ENCODE data around the gene MACROD1. TPM values are rescaled to one million over a fixed set of nuclear protein-coding genes. Genes with fewer than 3 reads are reported as not detected.

MACROD1 gene
- total and polyA plus RNA-seq, 2 experiments from 2014 or later, result 21.2 to 29.8 TPM

DNA sequence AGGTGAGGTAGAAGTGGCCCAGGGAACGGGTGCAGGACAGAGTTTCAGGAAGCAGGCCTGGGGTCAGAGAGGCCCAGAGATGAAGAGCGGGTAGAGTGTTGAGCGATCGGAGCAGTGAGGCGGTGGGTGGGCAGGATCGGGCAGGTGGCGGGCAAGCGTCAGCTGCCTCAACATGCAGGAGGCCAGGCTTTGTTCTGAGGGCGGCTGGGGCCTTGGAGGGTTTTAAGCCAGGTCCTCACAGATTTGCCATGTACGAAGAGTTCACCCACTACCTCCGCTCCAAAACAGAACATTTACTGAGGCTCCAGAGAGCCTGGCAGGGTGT is 100.8 kb downstream of the MACROD1 start:
- Histone ChIP-seq H3K36me3 (replicated peaks; ENCODE audit: insufficient read depth, low read depth) (no peaks in the 10 kb centered on the region), H3K4me2 (no peak overlapping the region), H3K27me3 (peaks cover 7% of the 10 kb centered on the region), H3K27ac (no peak overlapping the region), H3K9me3 (ENCODE audit: low read depth) (no peaks in the 10 kb centered on the region), H3K79me2 (no peaks in the 10 kb centered on the region), H3K4me3 (no peak overlapping the region), H4K20me1 (ENCODE audit: insufficient read depth, poor library complexity, severe bottlenecking) (no peaks in the 10 kb centered on the region), H3K4me1 (ENCODE audit: insufficient read depth) (peaks cover 31% of the 10 kb centered on the region), H2AFZ (no peak overlapping the region), H3K9me2 (replicated peaks; ENCODE audit: insufficient read depth) (no peaks in the 10 kb centered on the region)
- DNase-seq (ENCODE audit: low spot score), result no peak
- over 99% methylated on average over 11 of the region's 11 CpGs for WGBS (ENCODE audit: low lambda C conversion rate, missing lambda C conversion rate)
- TF ChIP-seq EZH2phosphoT487 (IDR thresholded peaks at IDR 0.05; ENCODE audit: low read depth, severe bottlenecking, unreplicated experiment), result no peak
- no peak for TF ChIP-seq EZH2 (IDR thresholded peaks at IDR 0.05; ENCODE audit: borderline replicate concordance)
- TF ChIP-seq, protein P1, sequence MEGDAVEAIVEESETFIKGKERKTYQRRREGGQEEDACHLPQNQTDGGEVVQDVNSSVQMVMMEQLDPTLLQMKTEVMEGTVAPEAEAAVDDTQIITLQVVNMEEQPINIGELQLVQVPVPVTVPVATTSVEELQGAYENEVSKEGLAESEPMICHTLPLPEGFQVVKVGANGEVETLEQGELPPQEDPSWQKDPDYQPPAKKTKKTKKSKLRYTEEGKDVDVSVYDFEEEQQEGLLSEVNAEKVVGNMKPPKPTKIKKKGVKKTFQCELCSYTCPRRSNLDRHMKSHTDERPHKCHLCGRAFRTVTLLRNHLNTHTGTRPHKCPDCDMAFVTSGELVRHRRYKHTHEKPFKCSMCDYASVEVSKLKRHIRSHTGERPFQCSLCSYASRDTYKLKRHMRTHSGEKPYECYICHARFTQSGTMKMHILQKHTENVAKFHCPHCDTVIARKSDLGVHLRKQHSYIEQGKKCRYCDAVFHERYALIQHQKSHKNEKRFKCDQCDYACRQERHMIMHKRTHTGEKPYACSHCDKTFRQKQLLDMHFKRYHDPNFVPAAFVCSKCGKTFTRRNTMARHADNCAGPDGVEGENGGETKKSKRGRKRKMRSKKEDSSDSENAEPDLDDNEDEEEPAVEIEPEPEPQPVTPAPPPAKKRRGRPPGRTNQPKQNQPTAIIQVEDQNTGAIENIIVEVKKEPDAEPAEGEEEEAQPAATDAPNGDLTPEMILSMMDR (IDR thresholded peaks at IDR 0.05; ENCODE audit: poor library complexity), result no peak

DNA sequence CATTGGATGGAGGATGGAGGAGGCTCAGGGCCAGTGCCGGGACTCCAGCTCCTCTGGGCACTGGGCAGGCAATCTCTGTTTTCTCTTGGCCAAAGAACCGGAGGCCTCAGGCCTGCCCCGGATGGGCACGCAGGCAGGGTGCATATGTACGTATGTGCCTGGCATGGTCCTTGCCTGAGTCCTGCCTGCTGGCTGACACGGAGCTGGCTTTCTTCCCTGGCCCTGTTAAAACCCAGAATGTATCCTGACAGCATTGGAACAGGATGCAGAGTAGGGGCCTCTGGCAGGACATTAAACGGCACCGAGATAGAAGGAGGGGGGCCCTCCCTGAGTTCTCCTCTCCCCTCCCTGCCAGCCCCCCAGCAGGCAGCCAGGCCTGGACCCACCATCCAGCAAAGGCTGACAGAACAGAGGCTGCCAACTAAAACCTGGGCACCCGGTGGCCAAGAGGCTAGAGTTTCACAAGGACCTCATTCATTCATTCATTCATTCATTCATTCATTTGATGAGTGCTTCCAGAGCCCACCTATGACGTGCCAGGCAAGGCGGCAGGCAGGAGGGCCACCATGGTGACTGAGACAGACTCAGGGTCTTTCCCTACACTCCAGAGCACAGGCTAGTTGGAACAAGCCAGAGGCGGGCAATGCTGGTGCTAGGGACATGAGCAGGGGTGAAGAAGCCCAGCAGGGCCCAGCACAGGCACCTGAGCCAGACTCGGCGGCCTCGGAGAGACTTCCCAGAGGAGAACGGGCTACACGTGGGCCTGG is 101.4 kb downstream of the MACROD1 start:
- H4K20me1 ChIP-seq (ENCODE audit: insufficient read depth, poor library complexity, severe bottlenecking), result no peaks in the 10 kb centered on the region
- no peaks in the 10 kb centered on the region for H3K36me3 ChIP-seq (replicated peaks; ENCODE audit: insufficient read depth, low read depth)
- TF ChIP-seq, protein P1 (IDR thresholded peaks at IDR 0.05; ENCODE audit: poor library complexity), result no peak
- TF ChIP-seq EZH2phosphoT487 (IDR thresholded peaks at IDR 0.05; ENCODE audit: low read depth, severe bottlenecking, unreplicated experiment), result no peak
- TF ChIP-seq EZH2 (IDR thresholded peaks at IDR 0.05; ENCODE audit: borderline replicate concordance), result no peak
- no peaks in the 10 kb centered on the region for H3K9me2 ChIP-seq (replicated peaks; ENCODE audit: insufficient read depth)
- no peak overlapping the region for H2AFZ ChIP-seq
- WGBS (ENCODE audit: low lambda C conversion rate, missing lambda C conversion rate), result 87% methylated on average over 17 of the region's 17 CpGs
- no peak overlapping the region for H3K4me2 ChIP-seq
- H3K9me3 ChIP-seq (ENCODE audit: low read depth), result no peaks in the 10 kb centered on the region
- DNase-seq (ENCODE audit: low spot score), result no peak
- H3K4me1 ChIP-seq (ENCODE audit: insufficient read depth), result peaks cover 26% of the 10 kb centered on the region
- H3K27me3 ChIP-seq, result peaks cover 7% of the 10 kb centered on the region
- no peaks in the 10 kb centered on the region for H3K79me2 ChIP-seq
- no peak overlapping the region for H3K4me3 ChIP-seq
- H3K27ac ChIP-seq, result no peak overlapping the region

DNA sequence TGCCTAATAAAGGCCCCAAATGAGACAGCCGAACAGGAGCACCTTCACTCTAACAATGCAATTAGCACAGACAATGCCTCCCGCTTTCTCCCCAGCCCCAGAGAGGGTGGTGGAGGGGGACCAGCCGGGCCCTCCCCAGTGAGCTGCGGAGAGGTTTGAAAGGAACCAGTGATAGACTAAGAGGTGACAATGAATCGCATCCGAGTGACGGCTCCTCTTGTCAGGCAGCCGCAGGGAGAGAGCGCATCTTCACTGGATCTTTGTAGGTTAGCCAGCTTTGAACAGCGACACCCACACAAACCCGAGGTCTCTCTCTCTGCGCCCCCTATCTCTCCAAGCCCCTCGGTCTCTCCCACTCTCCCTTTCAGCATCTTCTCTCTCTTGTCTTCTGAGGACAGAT is 102.1 kb downstream of the MACROD1 start:
- Histone ChIP-seq H3K27me3 (peaks cover 7% of the 10 kb centered on the region), H3K4me1 (ENCODE audit: insufficient read depth) (peaks cover 19% of the 10 kb centered on the region), H2AFZ (no peak overlapping the region), H3K4me3 (no peak overlapping the region), H4K20me1 (ENCODE audit: insufficient read depth, poor library complexity, severe bottlenecking) (no peaks in the 10 kb centered on the region), H3K27ac (no peak overlapping the region), H3K36me3 (replicated peaks; ENCODE audit: insufficient read depth, low read depth) (no peaks in the 10 kb centered on the region), H3K79me2 (no peaks in the 10 kb centered on the region), H3K9me3 (ENCODE audit: low read depth) (no peaks in the 10 kb centered on the region), H3K4me2 (no peak overlapping the region), H3K9me2 (replicated peaks; ENCODE audit: insufficient read depth) (no peaks in the 10 kb centered on the region)
- 89% methylated on average over 13 of the region's 13 CpGs for WGBS (ENCODE audit: low lambda C conversion rate, missing lambda C conversion rate)
- no peak for DNase-seq (ENCODE audit: low spot score)
- TF ChIP-seq EZH2phosphoT487 (IDR thresholded peaks at IDR 0.05; ENCODE audit: low read depth, severe bottlenecking, unreplicated experiment) (no peak), EZH2 (IDR thresholded peaks at IDR 0.05; ENCODE audit: borderline replicate concordance) (no peak)
- TF ChIP-seq, protein P1 (IDR thresholded peaks at IDR 0.05; ENCODE audit: poor library complexity), result no peak

Data from hepatocyte (in vitro differentiated cells).